A549 (cell line): ENCODE data around the gene STYXL2.

Source experiments
- CHD2 ChIP-seq: fragments of 150-350 bp; IDR thresholded peaks from 2 replicates; pipeline ENCODE4 v1.6.1; 2014; ENCODE audit warnings: low read length; ENCODE audit not compliant: partially characterized antibody
- CTCF ChIP-seq: fragments of >200 bp; sonication (Bioruptor Twin); formaldehyde crosslinking; IDR thresholded peaks from 3 replicates; pipeline ENCODE4 v1.5.1; 2016
- HMGXB4 ChIP-seq: fragments of 250-450 bp; sonication (Bioruptor Pico); IDR thresholded peaks from 2 replicates; pipeline ENCODE4 v1.5.0; 2021; ENCODE audit warnings: mild to moderate bottlenecking, moderate library complexity, borderline replicate concordance
- JUN ChIP-seq, 2 experiments: fragments of >200 bp; sonication (Bioruptor Twin); formaldehyde crosslinking; IDR thresholded peaks; 2 replicates in 1 of 2; 3 replicates in 1 of 2; pipeline ENCODE4 v1.6.1; 2016 to 2017
- KDM5A ChIP-seq: fragments of 200-600 bp; sonication (generic); IDR thresholded peaks from 2 replicates; pipeline ENCODE4 v1.6.1; 2016; ENCODE audit warnings: antibody characterized with exemption, mild to moderate bottlenecking
- MAX ChIP-seq: IDR thresholded peaks from 2 replicates; pipeline ENCODE4 v1.6.1; 2012
- POLR2A ChIP-seq: IDR thresholded peaks from 2 replicates; pipeline ENCODE4 v1.6.1; 2012; ENCODE audit warnings: mild to moderate bottlenecking, low read length
- RAD21 ChIP-seq, 2 experiments: fragments of >200 bp in 1 of 2; sonication (Bioruptor Twin) in 1 of 2; formaldehyde crosslinking in 1 of 2; IDR thresholded peaks in 1 of 2; conservative IDR thresholded peaks in 1 of 2; 2 replicates in 1 of 2; 3 replicates in 1 of 2; pipeline ENCODE4 v1.6.1; 2012 to 2018; ENCODE audit warnings: inconsistent platforms in 1 of 2
- RNF2 ChIP-seq: fragments of 200-600 bp; sonication (generic); IDR thresholded peaks from 2 replicates; pipeline ENCODE4 v1.6.1; 2016; ENCODE audit warnings: low read depth, mild to moderate bottlenecking, antibody characterized with exemption, moderate library complexity, borderline replicate concordance

GRCh38 chr1:167068761-167069160 is 25.1 kb upstream of the STYXL2 start:
- no peak for TF ChIP-seq CTCF
- no peak for TF ChIP-seq POLR2A
- TF ChIP-seq KDM5A = no peak
- TF ChIP-seq CHD2 = no peak
- TF ChIP-seq JUN (IDR thresholded peaks at IDR 0.05) = no peak
- no peak for TF ChIP-seq HMGXB4
- TF ChIP-seq RAD21 (conservative IDR thresholded peaks at IDR 0.05 in 1 of 2, IDR thresholded peaks at IDR 0.05 in 1 of 2) = no peak
- no peak for TF ChIP-seq RNF2
- TF ChIP-seq MAX = no peak
